ENCODE results near the gene APBB2. TPM values are rescaled to one million over a fixed set of nuclear protein-coding genes. Genes with fewer than 3 reads are reported as not detected.
A peak's percentile ranks its signal among the peaks of the same experiment; 100 is the strongest.

APBB2 gene
- total RNA-seq, 1 donor: 92.3 TPM

DNA sequence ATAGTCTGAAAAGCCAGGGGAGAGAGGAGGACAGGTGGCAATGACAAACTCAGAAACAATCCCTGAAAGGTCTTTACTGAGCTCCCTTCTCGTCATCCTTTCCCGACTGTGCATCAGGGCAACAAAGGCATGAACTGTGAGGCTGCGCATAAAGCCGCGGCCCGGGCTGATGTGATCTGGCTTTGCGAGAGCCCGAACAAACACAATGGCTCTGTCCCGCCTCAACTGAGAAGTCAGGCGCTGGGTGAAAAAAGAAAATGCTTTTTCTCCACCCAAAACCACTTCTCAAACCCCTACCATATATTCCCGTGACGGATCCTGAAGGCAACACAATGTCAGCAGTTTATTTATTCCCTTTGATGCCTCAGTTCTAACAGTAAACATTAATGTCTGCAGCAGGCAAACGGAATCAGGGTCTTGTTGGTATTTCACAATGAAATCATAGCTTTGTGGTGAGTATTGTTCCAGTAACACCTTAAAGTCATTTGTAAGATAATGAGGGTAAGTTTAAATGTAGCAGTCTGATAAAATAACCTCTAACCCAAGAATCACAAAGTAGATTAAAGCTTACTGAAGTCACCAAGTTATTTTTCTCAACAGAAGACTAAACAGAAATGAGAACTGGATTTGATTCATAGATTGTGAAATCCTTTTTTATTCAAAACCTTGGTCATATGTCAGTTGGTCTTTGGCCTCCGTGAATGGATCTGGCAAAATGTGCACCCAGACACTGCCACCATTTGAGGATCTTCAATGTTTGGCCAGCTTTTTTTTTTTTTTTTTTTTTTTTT, 67.4 kb downstream of the APBB2 start:
- Histone ChIP-seq H3K4me3 (ENCODE audit: insufficient read depth, low read length) (peak overlapping the region; percentile 18), H3K27me3 (ENCODE audit: insufficient read depth, low read length) (no peaks in the 10 kb centered on the region), H3K27ac (ENCODE audit: low read depth, low read length) (peak overlapping the region; percentile 74), H3K79me2 (ENCODE audit: insufficient read depth, low read length) (peaks cover 69% of the 10 kb centered on the region), H3K36me3 (ENCODE audit: insufficient read depth, low read length) (no peaks in the 10 kb centered on the region), H2AFZ (ENCODE audit: low read length) (peak overlapping the region; percentile 7), H3K4me2 (ENCODE audit: insufficient read depth, low read length) (peak overlapping the region; percentile 63), H4K20me1 (ENCODE audit: insufficient read depth, low read length) (no peaks in the 10 kb centered on the region), H3K9me3 (ENCODE audit: low read depth, low read length) (no peaks in the 10 kb centered on the region), H3K4me1 (ENCODE audit: insufficient read depth, low read length) (peaks cover 73% of the 10 kb centered on the region)
- TF ChIP-seq, protein P1, sequence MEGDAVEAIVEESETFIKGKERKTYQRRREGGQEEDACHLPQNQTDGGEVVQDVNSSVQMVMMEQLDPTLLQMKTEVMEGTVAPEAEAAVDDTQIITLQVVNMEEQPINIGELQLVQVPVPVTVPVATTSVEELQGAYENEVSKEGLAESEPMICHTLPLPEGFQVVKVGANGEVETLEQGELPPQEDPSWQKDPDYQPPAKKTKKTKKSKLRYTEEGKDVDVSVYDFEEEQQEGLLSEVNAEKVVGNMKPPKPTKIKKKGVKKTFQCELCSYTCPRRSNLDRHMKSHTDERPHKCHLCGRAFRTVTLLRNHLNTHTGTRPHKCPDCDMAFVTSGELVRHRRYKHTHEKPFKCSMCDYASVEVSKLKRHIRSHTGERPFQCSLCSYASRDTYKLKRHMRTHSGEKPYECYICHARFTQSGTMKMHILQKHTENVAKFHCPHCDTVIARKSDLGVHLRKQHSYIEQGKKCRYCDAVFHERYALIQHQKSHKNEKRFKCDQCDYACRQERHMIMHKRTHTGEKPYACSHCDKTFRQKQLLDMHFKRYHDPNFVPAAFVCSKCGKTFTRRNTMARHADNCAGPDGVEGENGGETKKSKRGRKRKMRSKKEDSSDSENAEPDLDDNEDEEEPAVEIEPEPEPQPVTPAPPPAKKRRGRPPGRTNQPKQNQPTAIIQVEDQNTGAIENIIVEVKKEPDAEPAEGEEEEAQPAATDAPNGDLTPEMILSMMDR (IDR thresholded peaks at IDR 0.05; ENCODE audit: extremely low read depth, low read depth, low read length): no peak
- DNase-seq (ENCODE audit: insufficient read length, low spot score, missing footprints): peak; percentile 62

DNA sequence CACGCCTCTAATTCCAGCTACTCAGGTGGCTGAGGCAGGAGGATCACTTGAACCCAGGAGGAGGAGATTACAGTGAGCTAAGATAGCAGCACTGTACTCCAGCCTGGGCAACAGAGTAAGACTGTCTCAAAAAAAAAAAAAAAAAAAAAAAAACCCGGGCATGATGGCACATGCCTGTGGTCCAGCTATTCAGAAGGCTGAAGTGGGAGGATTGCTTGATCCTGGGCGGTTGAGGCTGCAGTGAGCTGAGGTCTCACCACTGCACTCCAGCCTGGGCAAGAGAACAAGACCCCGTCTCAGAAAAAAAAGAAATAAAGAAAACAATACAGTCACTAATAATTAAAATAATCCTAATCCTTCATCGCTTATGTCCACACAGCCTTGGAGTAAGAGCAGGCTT, 68.1 kb downstream of the APBB2 start:
- Histone ChIP-seq H3K27me3 (ENCODE audit: insufficient read depth, low read length) (no peaks in the 10 kb centered on the region), H3K27ac (ENCODE audit: low read depth, low read length) (peak overlapping the region; percentile 74), H3K36me3 (ENCODE audit: insufficient read depth, low read length) (peaks cover 3% of the 10 kb centered on the region), H3K4me1 (ENCODE audit: insufficient read depth, low read length) (peaks cover 80% of the 10 kb centered on the region), H3K4me2 (ENCODE audit: insufficient read depth, low read length) (peak overlapping the region; percentile 63), H4K20me1 (ENCODE audit: insufficient read depth, low read length) (no peaks in the 10 kb centered on the region), H3K9me3 (ENCODE audit: low read depth, low read length) (no peaks in the 10 kb centered on the region), H2AFZ (ENCODE audit: low read length) (no peak overlapping the region), H3K4me3 (ENCODE audit: insufficient read depth, low read length) (no peak overlapping the region), H3K79me2 (ENCODE audit: insufficient read depth, low read length) (peaks cover 63% of the 10 kb centered on the region)
- TF ChIP-seq, protein P1 (IDR thresholded peaks at IDR 0.05; ENCODE audit: extremely low read depth, low read depth, low read length): no peak
- no peak for DNase-seq (ENCODE audit: insufficient read length, low spot score, missing footprints)

DNA sequence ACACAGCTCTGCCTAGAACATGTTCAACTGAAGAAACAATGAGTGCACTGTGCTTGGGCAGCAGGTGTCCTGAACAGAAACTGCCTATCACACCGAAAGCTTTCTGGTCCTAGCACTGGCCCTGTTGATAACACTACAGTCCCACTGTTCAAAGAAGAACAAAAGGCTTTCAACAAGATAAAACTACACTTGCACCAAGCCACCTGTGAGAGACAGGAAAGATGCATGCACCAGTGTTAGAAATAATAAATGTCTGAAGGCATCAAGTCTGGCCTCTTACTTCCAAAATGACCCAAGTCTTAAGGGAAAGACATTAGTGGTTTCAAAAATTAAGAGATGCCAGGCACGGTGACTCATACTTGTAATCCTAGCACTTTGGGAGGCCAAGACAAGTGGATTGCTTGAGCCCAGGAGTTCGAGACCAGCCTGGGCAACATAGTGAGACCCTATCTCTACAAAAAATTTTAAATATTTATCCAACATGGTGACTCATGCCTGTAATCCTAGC, 68.7 kb downstream of the APBB2 start:
- H4K20me1 ChIP-seq (ENCODE audit: insufficient read depth, low read length): no peaks in the 10 kb centered on the region
- TF ChIP-seq, protein P1 (IDR thresholded peaks at IDR 0.05; ENCODE audit: extremely low read depth, low read depth, low read length): no peak
- no peak overlapping the region for H2AFZ ChIP-seq (ENCODE audit: low read length)
- no peaks in the 10 kb centered on the region for H3K27me3 ChIP-seq (ENCODE audit: insufficient read depth, low read length)
- peak overlapping the region; percentile 74 for H3K27ac ChIP-seq (ENCODE audit: low read depth, low read length)
- H3K4me2 ChIP-seq (ENCODE audit: insufficient read depth, low read length): no peak overlapping the region
- no peaks in the 10 kb centered on the region for H3K9me3 ChIP-seq (ENCODE audit: low read depth, low read length)
- H3K36me3 ChIP-seq (ENCODE audit: insufficient read depth, low read length): peaks cover 9% of the 10 kb centered on the region
- peaks cover 63% of the 10 kb centered on the region for H3K79me2 ChIP-seq (ENCODE audit: insufficient read depth, low read length)
- H3K4me3 ChIP-seq (ENCODE audit: insufficient read depth, low read length): no peak overlapping the region
- H3K4me1 ChIP-seq (ENCODE audit: insufficient read depth, low read length): peaks cover 81% of the 10 kb centered on the region
- DNase-seq (ENCODE audit: insufficient read length, low spot score, missing footprints): no peak

DNA sequence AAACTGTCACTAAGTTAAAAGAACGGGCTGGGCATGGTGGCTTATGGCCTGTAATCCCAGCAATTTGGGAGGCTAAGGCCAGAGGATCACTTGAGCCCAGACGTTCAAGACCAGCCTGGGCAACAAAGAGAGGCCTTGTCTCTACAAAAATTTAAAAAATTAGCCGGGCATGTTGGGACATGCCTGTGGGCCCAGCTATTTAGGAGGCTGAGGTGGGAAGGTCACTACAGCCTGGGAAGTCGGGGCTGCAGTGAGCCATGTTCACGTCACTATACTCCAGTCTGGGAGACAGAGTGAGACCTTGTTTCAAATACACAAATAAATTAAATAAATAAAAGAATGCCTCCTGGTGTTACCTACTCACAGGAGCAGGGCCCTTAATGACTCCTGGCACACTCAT, 69.5 kb downstream of the APBB2 start:
- Histone ChIP-seq H2AFZ (ENCODE audit: low read length) (no peak overlapping the region), H3K4me2 (ENCODE audit: insufficient read depth, low read length) (peak overlapping the region; percentile 68), H3K4me1 (ENCODE audit: insufficient read depth, low read length) (peaks cover 81% of the 10 kb centered on the region), H3K79me2 (ENCODE audit: insufficient read depth, low read length) (peaks cover 59% of the 10 kb centered on the region), H3K9me3 (ENCODE audit: low read depth, low read length) (no peaks in the 10 kb centered on the region), H3K27me3 (ENCODE audit: insufficient read depth, low read length) (no peaks in the 10 kb centered on the region), H3K4me3 (ENCODE audit: insufficient read depth, low read length) (no peak overlapping the region), H3K36me3 (ENCODE audit: insufficient read depth, low read length) (peaks cover 13% of the 10 kb centered on the region), H4K20me1 (ENCODE audit: insufficient read depth, low read length) (no peaks in the 10 kb centered on the region), H3K27ac (ENCODE audit: low read depth, low read length) (peak overlapping the region; percentile 91)
- TF ChIP-seq, protein P1 (IDR thresholded peaks at IDR 0.05; ENCODE audit: extremely low read depth, low read depth, low read length): no peak
- DNase-seq (ENCODE audit: insufficient read length, low spot score, missing footprints): no peak

Measured in osteoblast (primary cell).